SK-N-MC (cell line): ENCODE measurements around the gene CKAP2L.

Experiments
- DNase-seq: peaks from one replicate; pipeline ENCODE4 v3.0.0-alpha.2; 2011; ENCODE audit warnings: low read depth, low spot score
- H3K27ac ChIP-seq: fragments of 200-600 bp; sonication (generic); 2 replicates; pipeline ENCODE4 v1.5.1; 2016; ENCODE audit warnings: mixed run types
- H3K36me3 ChIP-seq: fragments of 200-600 bp; sonication (generic); 2 replicates; pipeline ENCODE4 v1.6.1; 2017; ENCODE audit warnings: antibody characterized with exemption, low read length, mixed read lengths; ENCODE audit not compliant: insufficient read depth
- H3K4me3 ChIP-seq: fragments of 200-600 bp; sonication (generic); 2 replicates; pipeline ENCODE4 v1.5.1; 2016
- H3K9ac ChIP-seq: fragments of 200-600 bp; sonication (generic); 2 replicates; pipeline ENCODE4 v1.8.0; 2017; ENCODE audit warnings: mixed run types, mixed read lengths; ENCODE audit not compliant: insufficient read length
- H3K9me3 ChIP-seq: fragments of 200-600 bp; sonication (generic); 2 replicates; pipeline ENCODE4 v1.6.1; 2017; ENCODE audit warnings: low read depth, mild to moderate bottlenecking, antibody characterized with exemption, low read length, moderate library complexity, mixed read lengths
- EZH2 ChIP-seq: fragments of 200-600 bp; sonication (generic); IDR thresholded peaks from one replicate; pipeline ENCODE4 v1.6.1; 2017; ENCODE audit warnings: antibody characterized with exemption
- FOXP2 ChIP-seq: optimal IDR thresholded peaks from 2 replicates; pipeline ENCODE3; 2011; ENCODE audit warnings: mild to moderate bottlenecking, moderate library complexity; ENCODE audit not compliant: insufficient read depth; ENCODE audit errors: extremely low read length, control extremely low read depth
- POLR2AphosphoS5 ChIP-seq: IDR thresholded peaks from 2 replicates; pipeline ENCODE4 v1.6.1; 2012; ENCODE audit warnings: mild to moderate bottlenecking, low read depth, low read length, borderline replicate concordance

Gene CKAP2L, protein sequence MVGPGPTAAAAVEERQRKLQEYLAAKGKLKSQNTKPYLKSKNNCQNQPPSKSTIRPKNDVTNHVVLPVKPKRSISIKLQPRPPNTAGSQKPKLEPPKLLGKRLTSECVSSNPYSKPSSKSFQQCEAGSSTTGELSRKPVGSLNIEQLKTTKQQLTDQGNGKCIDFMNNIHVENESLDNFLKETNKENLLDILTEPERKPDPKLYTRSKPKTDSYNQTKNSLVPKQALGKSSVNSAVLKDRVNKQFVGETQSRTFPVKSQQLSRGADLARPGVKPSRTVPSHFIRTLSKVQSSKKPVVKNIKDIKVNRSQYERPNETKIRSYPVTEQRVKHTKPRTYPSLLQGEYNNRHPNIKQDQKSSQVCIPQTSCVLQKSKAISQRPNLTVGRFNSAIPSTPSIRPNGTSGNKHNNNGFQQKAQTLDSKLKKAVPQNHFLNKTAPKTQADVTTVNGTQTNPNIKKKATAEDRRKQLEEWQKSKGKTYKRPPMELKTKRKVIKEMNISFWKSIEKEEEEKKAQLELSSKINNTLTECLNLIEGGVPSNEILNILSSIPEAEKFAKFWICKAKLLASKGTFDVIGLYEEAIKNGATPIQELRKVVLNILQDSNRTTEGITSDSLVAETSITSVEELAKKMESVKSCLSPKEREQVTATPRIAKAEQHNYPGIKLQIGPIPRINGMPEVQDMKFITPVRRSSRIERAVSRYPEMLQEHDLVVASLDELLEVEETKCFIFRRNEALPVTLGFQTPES

DNA sequence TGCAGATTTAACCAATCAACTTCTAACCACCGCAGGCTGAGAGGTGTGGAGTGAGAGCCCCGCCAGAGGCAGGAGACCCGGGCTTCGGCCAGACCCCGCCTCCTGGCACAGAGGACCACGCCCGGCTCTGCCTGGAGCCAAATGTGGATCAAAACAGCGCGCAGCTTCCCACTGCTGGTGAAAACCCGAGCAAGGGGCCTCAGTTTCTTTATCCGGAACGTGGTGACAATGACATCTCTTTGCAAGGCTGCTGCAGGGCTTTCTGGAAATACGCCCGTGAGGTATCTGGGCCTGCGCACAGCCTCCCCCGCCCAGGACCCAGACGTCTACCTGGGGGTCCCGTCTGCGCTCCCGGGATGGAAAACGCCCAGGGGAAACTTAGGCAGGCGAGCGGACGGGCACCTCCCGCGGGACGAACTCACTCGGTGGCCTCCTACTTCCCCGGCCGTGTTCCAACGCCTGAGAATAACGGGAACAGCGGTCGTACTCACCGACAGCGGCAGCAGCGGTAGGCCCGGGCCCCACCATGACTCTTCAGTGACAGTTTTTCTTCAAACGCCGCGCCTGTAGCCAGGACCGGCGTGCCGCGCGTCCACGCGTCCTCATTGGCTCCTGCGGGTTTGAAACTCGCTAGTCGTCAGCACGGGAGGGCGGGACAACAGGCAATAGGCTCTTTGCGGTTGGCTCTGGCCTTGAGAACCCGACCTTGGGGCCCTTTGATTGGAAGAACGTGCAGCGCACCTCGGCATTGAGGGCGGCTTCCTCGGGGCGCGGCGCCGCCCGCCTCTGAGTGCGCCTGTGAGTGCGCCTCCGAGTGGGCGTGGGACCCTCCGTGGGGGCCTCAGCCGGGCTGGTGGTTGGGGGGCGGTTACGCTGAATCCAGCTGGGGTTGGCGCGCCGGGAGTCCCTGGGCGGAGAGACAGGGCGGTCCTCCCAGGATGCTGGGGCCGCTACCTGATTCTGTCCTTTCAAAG, at the start of gene CKAP2L:
TSS of gene CKAP2L (minus strand) at position 539 of the 974 bp plus-strand sequence. CDS start at position 528, 11 bp downstream.
- TF ChIP-seq FOXP2 (no peak), POLR2AphosphoS5 (peak; percentile 53; the same call in 1 of the 2 replicates)
- DNase-seq: peak; percentile 91
- H3K9ac ChIP-seq: peak within 1 kb of the TSS; percentile 89
- H3K9me3 ChIP-seq: no peaks in the 10 kb centered on the region
- peak within 1 kb of the TSS; percentile 98 for H3K4me3 ChIP-seq
- H3K36me3 ChIP-seq: peaks cover 24% of the 10 kb centered on the region
- peak within 1 kb of the TSS; percentile 48; the same call in 1 of the 2 replicates for H3K27ac ChIP-seq

DNA sequence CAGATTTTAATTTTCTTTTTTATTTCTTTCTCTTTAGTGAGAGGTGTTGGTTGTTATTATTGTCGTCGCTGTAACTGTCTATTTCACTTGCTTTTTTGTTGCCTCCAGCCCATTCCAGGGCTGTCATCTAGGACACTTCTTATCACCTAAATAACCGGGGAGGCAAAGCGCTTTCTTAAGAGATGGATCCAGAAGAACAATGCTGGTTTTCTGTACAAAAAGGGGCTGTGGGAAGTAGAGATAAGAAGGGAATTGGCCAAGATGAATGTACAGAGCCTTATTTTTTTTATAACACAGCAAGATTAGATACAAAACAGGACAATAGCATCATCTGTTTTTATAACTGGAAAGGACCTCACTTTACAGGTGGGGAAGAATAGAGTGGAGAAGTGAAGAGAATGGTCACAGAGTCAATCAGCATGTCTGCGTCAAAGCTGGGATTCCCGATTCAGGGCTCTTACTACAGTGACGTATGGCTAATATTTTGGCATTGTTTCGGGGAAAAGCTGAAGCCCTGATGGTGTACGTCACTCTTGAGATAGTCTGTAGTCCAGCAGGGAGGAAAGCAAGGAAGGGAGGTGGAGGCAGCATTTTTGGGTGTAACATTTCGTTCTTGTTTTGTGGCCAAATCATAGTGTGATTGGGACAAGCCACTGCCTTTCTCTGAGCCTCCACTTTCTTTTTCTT, 49.0 kb upstream of the CKAP2L start:
- DNase-seq: no peak
- H3K27ac ChIP-seq: no peak overlapping the region
- H3K4me3 ChIP-seq: no peak overlapping the region
- TF ChIP-seq FOXP2: no peak
- no peak for TF ChIP-seq EZH2
- no peak for TF ChIP-seq POLR2AphosphoS5
- no peaks in the 10 kb centered on the region for H3K9me3 ChIP-seq
- no peak overlapping the region for H3K9ac ChIP-seq
- no peaks in the 10 kb centered on the region for H3K36me3 ChIP-seq

DNA sequence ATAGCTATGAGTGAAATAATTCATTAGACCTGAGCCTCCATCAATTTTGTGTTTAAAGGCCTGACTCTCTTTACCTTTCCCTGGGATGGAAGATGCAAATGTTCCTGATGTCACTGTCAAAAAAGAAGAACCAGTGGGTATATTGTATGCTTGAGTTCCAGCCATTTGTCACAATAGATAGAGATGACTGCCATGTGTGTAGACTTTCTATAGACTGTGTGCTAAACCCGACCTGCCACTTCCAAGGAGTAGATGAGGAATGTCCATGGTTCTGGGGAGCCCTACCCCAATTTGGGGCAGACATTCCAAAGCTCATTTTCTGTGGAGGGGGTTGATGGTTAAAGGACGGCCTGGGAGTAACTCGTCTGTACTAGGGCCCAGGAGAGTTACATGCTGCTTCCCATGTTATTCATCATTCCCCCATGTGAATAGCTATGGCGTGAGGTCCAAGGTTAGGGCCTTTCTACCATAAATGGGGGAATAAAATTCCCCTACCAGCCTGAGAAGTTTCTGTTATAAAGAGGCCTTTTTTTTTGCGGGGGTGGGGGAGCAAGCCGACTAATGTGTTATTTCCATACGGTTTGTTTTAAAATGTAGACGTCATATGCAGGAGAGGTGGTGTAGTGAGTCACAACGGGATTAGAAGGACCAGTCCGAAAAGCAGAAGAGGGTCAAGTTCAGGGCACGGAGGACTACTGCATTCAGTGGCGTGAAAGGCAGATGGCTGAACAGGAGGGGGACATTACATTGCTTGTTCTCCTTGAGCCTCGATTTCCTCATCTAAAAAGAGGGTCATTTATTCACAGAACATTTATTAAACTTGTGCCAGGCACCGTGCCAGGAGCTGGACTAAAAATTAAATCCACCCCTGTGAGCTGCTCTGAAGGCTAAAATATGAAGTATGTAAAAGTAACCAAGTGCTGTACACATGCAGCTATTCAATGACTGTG, 48.2 kb upstream of the CKAP2L start:
- no peak overlapping the region for H3K27ac ChIP-seq
- H3K4me3 ChIP-seq: 0 out of 2 replicates have a peak overlapping the region, but pooled peaks have one; percentile 8
- no peaks in the 10 kb centered on the region for H3K36me3 ChIP-seq
- TF ChIP-seq POLR2AphosphoS5 (no peak), FOXP2 (no peak), EZH2 (no peak)
- peaks cover under 1% of the 10 kb centered on the region; the same call in 1 of the 2 replicates for H3K9me3 ChIP-seq
- H3K9ac ChIP-seq: no peak overlapping the region
- DNase-seq: no peak

- peak; percentile 57 for DNase-seq
- Histone ChIP-seq H3K9me3 (peaks cover 3% of the 10 kb centered on the region; the same call in 1 of the 2 replicates), H3K9ac (no peak overlapping the region), H3K27ac (no peak overlapping the region), H3K4me3 (0 out of 2 replicates have a peak overlapping the region, but pooled peaks have one; percentile 8), H3K36me3 (no peaks in the 10 kb centered on the region)
- TF ChIP-seq EZH2: no peak
- TF ChIP-seq POLR2AphosphoS5: no peak; the same call in 1 of the 2 replicates
- TF ChIP-seq FOXP2: no peak
Observed at GRCh38 chr2:112811841-112812306, 47.5 kb upstream of the CKAP2L start.

DNA sequence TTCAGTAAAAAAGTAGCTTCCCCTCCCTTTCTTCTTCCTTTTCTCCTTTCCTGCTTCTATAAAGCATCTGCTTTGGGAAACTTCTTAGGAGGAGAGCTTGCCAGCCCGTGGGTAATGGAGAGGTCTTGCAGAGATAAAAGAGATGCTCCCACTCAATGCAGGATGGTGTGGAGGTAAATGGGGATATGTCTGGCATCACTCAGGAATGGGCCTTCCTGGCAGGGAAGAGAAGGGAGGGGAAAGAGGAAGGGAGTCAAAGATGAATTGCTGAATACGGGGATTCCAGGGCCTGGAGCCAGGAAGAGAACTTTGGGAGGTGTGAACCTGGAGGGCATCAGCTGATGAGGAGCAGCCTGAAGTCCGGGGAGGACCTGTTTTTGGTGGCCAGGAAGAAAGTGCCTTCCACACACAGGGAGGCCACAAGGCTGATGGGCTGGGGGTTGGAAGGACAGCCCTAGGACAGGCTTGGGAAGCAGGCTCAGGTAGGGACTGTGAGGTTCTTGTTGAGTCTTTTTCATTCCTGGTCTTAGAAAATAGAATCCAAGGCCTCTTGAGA, 46.9 kb upstream of the CKAP2L start:
- TF ChIP-seq POLR2AphosphoS5: no peak
- no peak for TF ChIP-seq EZH2
- no peak for TF ChIP-seq FOXP2
- no peaks in the 10 kb centered on the region for H3K36me3 ChIP-seq
- H3K9ac ChIP-seq: no peak overlapping the region
- peaks cover 3% of the 10 kb centered on the region; the same call in 1 of the 2 replicates for H3K9me3 ChIP-seq
- no peak overlapping the region for H3K4me3 ChIP-seq
- DNase-seq: no peak
- H3K27ac ChIP-seq: no peak overlapping the region

GRCh38 chr2:112809112-112809511, 44.7 kb upstream of the CKAP2L start:
- TF ChIP-seq FOXP2 (no peak), POLR2AphosphoS5 (no peak), EZH2 (no peak)
- H3K36me3 ChIP-seq: no peaks in the 10 kb centered on the region
- no peak overlapping the region for H3K4me3 ChIP-seq
- H3K9ac ChIP-seq: no peak overlapping the region
- DNase-seq: no peak
- H3K27ac ChIP-seq: no peak overlapping the region
- peaks cover 3% of the 10 kb centered on the region; the same call in 1 of the 2 replicates for H3K9me3 ChIP-seq
